Liver (tissue), 9 donors: ENCODE results near the gene KCNQ5. TPM values are rescaled to one million over a fixed set of nuclear protein-coding genes. Genes with fewer than 3 reads are reported as not detected.

Experiments
- DNase-seq: peaks from one replicate; pipeline ENCODE4 v3.0.0-alpha.2; 2017; ENCODE audit warnings: low spot score
- H3K27ac ChIP-seq, 2 donors: one replicate each; pipeline ENCODE4 v1.7.0; 2013; ENCODE audit warnings: inconsistent platforms in 2 of 2, low read length in 2 of 2, control low read depth in 1 of 2, low read depth in 1 of 2, mild to moderate bottlenecking in 1 of 2
- H3K27me3 ChIP-seq, 4 donors: one replicate each; pipeline versions ENCODE4 v1.6.1 to v1.7.0; 2013; ENCODE audit warnings: low read length in 3 of 4, inconsistent platforms in 1 of 4, mild to moderate bottlenecking in 1 of 4, moderate library complexity in 1 of 4; ENCODE audit not compliant: control insufficient read depth in 4 of 4, insufficient read depth in 4 of 4
- H3K36me3 ChIP-seq, 4 donors: one replicate each; pipeline versions ENCODE4 v1.6.1 to v1.7.0; 2013; ENCODE audit warnings: low read length in 3 of 4, mild to moderate bottlenecking in 3 of 4, low read depth in 1 of 4, moderate library complexity in 1 of 4; ENCODE audit not compliant: control insufficient read depth in 4 of 4, insufficient read depth in 3 of 4
- H3K4me1 ChIP-seq, 4 donors: one replicate each; pipeline versions ENCODE4 v1.6.1 to v1.7.0; 2013; ENCODE audit warnings: low read length in 3 of 4, mild to moderate bottlenecking in 3 of 4, moderate library complexity in 1 of 4; ENCODE audit not compliant: control insufficient read depth in 4 of 4, insufficient read depth in 4 of 4
- H3K4me3 ChIP-seq, 3 donors: one replicate each; pipeline versions ENCODE4 v1.6.1 to v1.7.0; 2013; ENCODE audit warnings: low read length in 3 of 3, control low read depth in 1 of 3, low read depth in 1 of 3, mild to moderate bottlenecking in 1 of 3
- H3K9ac ChIP-seq, 2 donors: one replicate each; pipeline ENCODE4 v1.7.0; 2013; ENCODE audit warnings: low read length in 2 of 2, mild to moderate bottlenecking in 2 of 2, moderate library complexity in 2 of 2, control low read depth in 1 of 2, low read depth in 1 of 2
- H3K9me3 ChIP-seq, 4 donors: one replicate each; pipeline versions ENCODE4 v1.6.1 to v1.7.0; 2013; ENCODE audit warnings: low read length in 3 of 4; ENCODE audit not compliant: control insufficient read depth in 4 of 4
- EGR1 ChIP-seq, 2 donors: IDR thresholded peaks; 2 replicates each; pipeline ENCODE4 v1.6.1; 2016 to 2018; ENCODE audit warnings: antibody characterized with exemption in 2 of 2, low read depth in 2 of 2
- FOXA1 ChIP-seq: IDR thresholded peaks from 2 replicates; pipeline ENCODE4 v1.6.1; 2016; ENCODE audit warnings: antibody characterized with exemption
- FOXA2 ChIP-seq: IDR thresholded peaks from 2 replicates; pipeline ENCODE4 v1.6.1; 2016; ENCODE audit warnings: antibody characterized with exemption
- GABPA ChIP-seq, 2 donors: IDR thresholded peaks in 1 of 2; conservative IDR thresholded peaks in 1 of 2; 2 replicates each; pipeline ENCODE4 v1.6.1; 2016; ENCODE audit warnings: antibody characterized with exemption in 2 of 2, mild to moderate bottlenecking in 1 of 2, moderate library complexity in 1 of 2
- HNF4A ChIP-seq, 2 donors: conservative IDR thresholded peaks; 2 replicates each; pipeline ENCODE4 v1.6.1; 2016; ENCODE audit warnings: antibody characterized with exemption in 2 of 2, mild to moderate bottlenecking in 2 of 2
- HNF4G ChIP-seq: IDR thresholded peaks from 2 replicates; pipeline ENCODE4 v1.6.1; 2016; ENCODE audit warnings: antibody characterized with exemption
- JUND ChIP-seq, 2 donors: IDR thresholded peaks; 2 replicates each; pipeline ENCODE4 v1.6.1; 2016; ENCODE audit warnings: antibody characterized with exemption in 2 of 2
- NR2F2 ChIP-seq: IDR thresholded peaks from 2 replicates; pipeline ENCODE4 v1.6.1; 2016; ENCODE audit warnings: antibody characterized with exemption
- RAD21 ChIP-seq, 2 donors: IDR thresholded peaks; 2 replicates each; pipeline ENCODE4 v1.6.1; 2016; ENCODE audit warnings: antibody characterized with exemption in 2 of 2, mild to moderate bottlenecking in 2 of 2
- RXRA ChIP-seq, 2 donors: IDR thresholded peaks; 2 replicates each; pipeline ENCODE4 v1.6.1; 2017 to 2018; ENCODE audit warnings: antibody characterized with exemption in 2 of 2, mild to moderate bottlenecking in 1 of 2
- SP1 ChIP-seq: IDR thresholded peaks from 2 replicates; pipeline ENCODE4 v1.6.1; 2018; ENCODE audit warnings: antibody characterized with exemption, mild to moderate bottlenecking
- TAF1 ChIP-seq: conservative IDR thresholded peaks from 2 replicates; pipeline ENCODE4 v1.6.1; 2016; ENCODE audit warnings: antibody characterized with exemption, mild to moderate bottlenecking
- WGBS: extraction: QIAGEN DNeasy Blood & Tissue Kit; methylation state at CpG from one replicate; pipeline ENCODE4 v1.1.7; 2013; 5-methylcytosine and 5-hydroxymethylcytosine counted together
- polyA plus RNA-seq, 2 donors: library from polyadenylated mRNA; stranded (reverse) in 1 of 2; unstranded in 1 of 2; fragments of 200-250 nt in 1 of 2; fragments of >200 nt in 1 of 2; fragmentation: Nextera tagmentation in 1 of 2; extraction: Ambion mirVana in 1 of 2; gene quantifications; one replicate each; pipeline versions ENCODE4 v1.2.1 to v1.2.3, GENCODE V29; 2013 to 2015
- total RNA-seq, 2 donors: library from RNA; depleted of rRNA; stranded (reverse); fragments of >200 nt; gene quantifications; one replicate each; pipeline ENCODE4 v1.2.3, GENCODE V29; 2014
- TF ChIP-seq, protein P1 (sequence below): IDR thresholded peaks from 2 replicates; pipeline ENCODE4 v1.6.1; 2016; ENCODE audit warnings: antibody characterized with exemption
- TF ChIP-seq, protein P2 (sequence below): IDR thresholded peaks from 2 replicates; pipeline ENCODE4 v1.6.1; 2016; ENCODE audit warnings: antibody characterized with exemption
- TF ChIP-seq, protein P3 (sequence below): fragments of 150-350 bp; IDR thresholded peaks from 2 replicates; pipeline ENCODE4 v1.5.1; 2017; ENCODE audit warnings: improper control_type of control experiment, low read depth, low read length; ENCODE audit not compliant: missing input control
- TF ChIP-seq, protein P4 (sequence below): IDR thresholded peaks from 2 replicates; pipeline ENCODE4 v1.6.1; 2016; ENCODE audit warnings: antibody characterized with exemption, mild to moderate bottlenecking
- donor health status: healthy.
- donor health status: healthy.
- donor health status: healthy.
- donor health status: healthy.
- donor health status: healthy.

The KCNQ5 gene
- total and polyA plus RNA-seq, 4 donors: 0.02 to 1.1 (median 0.15) TPM

DNA sequence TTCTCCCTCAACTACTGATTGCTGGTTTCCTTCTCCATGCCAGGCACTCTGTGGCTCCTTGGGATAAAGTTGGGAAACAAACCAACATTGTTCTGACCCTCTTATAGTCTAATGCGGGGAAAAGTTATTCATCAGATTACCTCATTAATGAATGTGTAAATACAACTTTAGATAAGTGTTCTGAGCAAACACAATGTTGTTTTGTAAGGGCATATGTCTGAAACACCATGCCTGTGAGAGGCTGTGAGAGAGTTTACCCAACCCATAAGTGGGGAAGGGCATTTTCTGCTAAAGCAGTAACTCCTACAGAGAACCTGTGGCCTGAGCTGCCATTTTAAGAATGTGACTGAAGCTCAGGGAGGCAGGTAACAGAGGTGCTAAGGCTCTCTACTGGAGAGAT lies 319.9 kb downstream of the KCNQ5 start:
- DNase-seq: no peak
- Histone ChIP-seq H3K36me3 (no peaks in the 10 kb centered on the region), H3K27ac (no peak overlapping the region), H3K9ac (no peak overlapping the region), H3K27me3 (peaks cover 0 to 2% (median 0%) of the 10 kb centered on the region in 4 donors), H3K4me1 (no peaks in the 10 kb centered on the region), H3K9me3 (no peaks in the 10 kb centered on the region), H3K4me3 (no peak overlapping the region)
- WGBS: 41% methylated on average over 1 of the region's 1 CpG
- TF ChIP-seq HNF4A (conservative IDR thresholded peaks at IDR 0.05): no peak
- TF ChIP-seq EGR1 (IDR thresholded peaks at IDR 0.05; ENCODE audit: low read depth in 2 of 2): no peak
- TF ChIP-seq HNF4G: no peak
- TF ChIP-seq GABPA (IDR thresholded peaks at IDR 0.05 in 1 of 2, conservative IDR thresholded peaks at IDR 0.05 in 1 of 2): no peak

DNA sequence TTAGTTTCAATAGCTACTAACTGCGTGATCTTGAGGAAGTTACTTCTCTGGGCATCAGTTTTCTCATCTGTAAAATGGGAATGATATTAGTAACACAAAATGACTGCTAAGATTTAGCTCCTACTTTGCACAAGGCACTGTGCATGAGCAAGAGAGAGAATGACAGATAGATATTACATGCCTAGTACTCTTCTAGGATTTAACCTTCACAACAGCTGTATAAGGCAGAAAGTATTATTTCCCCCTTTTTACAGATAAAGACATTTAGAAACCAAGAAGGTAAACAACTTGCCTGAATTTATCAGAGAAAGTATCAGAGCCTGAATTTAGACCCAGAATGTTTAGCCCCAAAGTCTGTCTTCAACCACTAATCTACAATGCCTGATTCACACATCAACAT lies 321.8 kb downstream of the KCNQ5 start:
- no peaks in the 10 kb centered on the region for H3K4me1 ChIP-seq
- whole genome bisulfite sequencing: 80% methylated on average over 1 of the region's 1 CpG
- peaks cover 0 to 2% (median 0%) of the 10 kb centered on the region in 4 donors for H3K27me3 ChIP-seq
- no peak overlapping the region for H3K4me3 ChIP-seq
- H3K27ac ChIP-seq: no peak overlapping the region
- no peaks in the 10 kb centered on the region for H3K36me3 ChIP-seq
- H3K9me3 ChIP-seq: no peaks in the 10 kb centered on the region
- no peak overlapping the region for H3K9ac ChIP-seq
- DNase-seq: no peak
- no peak for TF ChIP-seq HNF4G
- TF ChIP-seq, protein P1, sequence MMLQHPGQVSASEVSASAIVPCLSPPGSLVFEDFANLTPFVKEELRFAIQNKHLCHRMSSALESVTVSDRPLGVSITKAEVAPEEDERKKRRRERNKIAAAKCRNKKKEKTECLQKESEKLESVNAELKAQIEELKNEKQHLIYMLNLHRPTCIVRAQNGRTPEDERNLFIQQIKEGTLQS: no peak
- no peak for TF ChIP-seq FOXA1
- TF ChIP-seq, protein P2, sequence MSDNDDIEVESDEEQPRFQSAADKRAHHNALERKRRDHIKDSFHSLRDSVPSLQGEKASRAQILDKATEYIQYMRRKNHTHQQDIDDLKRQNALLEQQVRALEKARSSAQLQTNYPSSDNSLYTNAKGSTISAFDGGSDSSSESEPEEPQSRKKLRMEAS: no peak
- TF ChIP-seq HNF4A (conservative IDR thresholded peaks at IDR 0.05): no peak
- no peak for TF ChIP-seq NR2F2
- TF ChIP-seq JUND (IDR thresholded peaks at IDR 0.05): no peak

DNA sequence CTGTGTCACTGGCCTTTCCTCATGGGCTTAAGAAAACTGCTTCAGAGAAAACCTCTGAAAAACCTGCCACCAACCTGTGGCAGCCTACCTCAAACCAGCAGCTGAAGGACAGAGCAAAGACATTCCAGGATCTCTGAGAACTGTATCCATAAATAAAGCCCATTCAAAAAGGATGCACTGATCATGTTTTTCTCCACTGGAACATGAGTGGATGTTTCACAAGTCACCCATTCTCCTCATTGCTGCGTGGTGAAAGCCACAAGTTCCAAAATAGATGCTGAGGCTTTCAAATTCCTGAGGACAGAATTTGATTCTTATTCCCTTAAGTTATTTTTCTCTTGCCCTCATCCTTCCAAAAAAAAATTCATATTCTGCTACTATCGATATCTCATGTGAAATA lies 322.8 kb downstream of the KCNQ5 start:
- Histone ChIP-seq H3K9me3 (no peaks in the 10 kb centered on the region), H3K9ac (no peak overlapping the region), H3K36me3 (no peaks in the 10 kb centered on the region), H3K4me3 (no peak overlapping the region), H3K27ac (no peak overlapping the region), H3K4me1 (no peaks in the 10 kb centered on the region), H3K27me3 (peaks cover 0 to 2% (median 0%) of the 10 kb centered on the region in 4 donors)
- no peak for TF ChIP-seq SP1
- no peak for TF ChIP-seq FOXA2
- TF ChIP-seq GABPA (IDR thresholded peaks at IDR 0.05 in 1 of 2, conservative IDR thresholded peaks at IDR 0.05 in 1 of 2): no peak
- TF ChIP-seq HNF4A (conservative IDR thresholded peaks at IDR 0.05): no peak
- no peak for TF ChIP-seq RAD21 (IDR thresholded peaks at IDR 0.05)
- no peak for TF ChIP-seq NR2F2
- no peak for DNase-seq
- 78% methylated on average over 2 of the region's 2 CpGs for WGBS

DNA sequence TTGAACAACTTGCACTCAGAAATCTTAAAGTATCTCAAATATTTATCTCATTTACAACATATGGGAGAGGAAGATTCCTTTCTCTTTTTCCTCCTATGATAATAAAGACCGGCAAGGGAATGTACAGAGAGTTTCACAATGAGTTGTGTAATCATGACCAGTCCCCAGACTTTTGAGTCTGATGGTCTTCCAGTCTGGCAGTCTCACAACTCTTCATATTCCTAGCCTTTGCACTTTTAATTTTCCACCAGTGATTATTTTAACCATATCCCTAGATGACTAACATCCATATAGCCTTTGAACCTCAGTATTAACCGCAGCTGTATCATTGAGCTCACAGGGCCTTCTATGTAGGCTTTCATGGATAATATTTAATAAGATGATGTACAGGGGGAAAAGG lies 324.9 kb downstream of the KCNQ5 start:
- Histone ChIP-seq H3K9me3 (no peaks in the 10 kb centered on the region), H3K27me3 (no peaks in the 10 kb centered on the region), H3K36me3 (no peaks in the 10 kb centered on the region), H3K9ac (no peak overlapping the region), H3K4me3 (no peak overlapping the region), H3K4me1 (no peaks in the 10 kb centered on the region), H3K27ac (no peak overlapping the region)
- DNase-seq: no peak
- WGBS: 62% methylated on average over 2 of the region's 2 CpGs
- no peak for TF ChIP-seq SP1
- TF ChIP-seq, protein P3, sequence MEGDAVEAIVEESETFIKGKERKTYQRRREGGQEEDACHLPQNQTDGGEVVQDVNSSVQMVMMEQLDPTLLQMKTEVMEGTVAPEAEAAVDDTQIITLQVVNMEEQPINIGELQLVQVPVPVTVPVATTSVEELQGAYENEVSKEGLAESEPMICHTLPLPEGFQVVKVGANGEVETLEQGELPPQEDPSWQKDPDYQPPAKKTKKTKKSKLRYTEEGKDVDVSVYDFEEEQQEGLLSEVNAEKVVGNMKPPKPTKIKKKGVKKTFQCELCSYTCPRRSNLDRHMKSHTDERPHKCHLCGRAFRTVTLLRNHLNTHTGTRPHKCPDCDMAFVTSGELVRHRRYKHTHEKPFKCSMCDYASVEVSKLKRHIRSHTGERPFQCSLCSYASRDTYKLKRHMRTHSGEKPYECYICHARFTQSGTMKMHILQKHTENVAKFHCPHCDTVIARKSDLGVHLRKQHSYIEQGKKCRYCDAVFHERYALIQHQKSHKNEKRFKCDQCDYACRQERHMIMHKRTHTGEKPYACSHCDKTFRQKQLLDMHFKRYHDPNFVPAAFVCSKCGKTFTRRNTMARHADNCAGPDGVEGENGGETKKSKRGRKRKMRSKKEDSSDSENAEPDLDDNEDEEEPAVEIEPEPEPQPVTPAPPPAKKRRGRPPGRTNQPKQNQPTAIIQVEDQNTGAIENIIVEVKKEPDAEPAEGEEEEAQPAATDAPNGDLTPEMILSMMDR: no peak
- no peak for TF ChIP-seq TAF1
- TF ChIP-seq NR2F2: no peak
- TF ChIP-seq, protein P4, sequence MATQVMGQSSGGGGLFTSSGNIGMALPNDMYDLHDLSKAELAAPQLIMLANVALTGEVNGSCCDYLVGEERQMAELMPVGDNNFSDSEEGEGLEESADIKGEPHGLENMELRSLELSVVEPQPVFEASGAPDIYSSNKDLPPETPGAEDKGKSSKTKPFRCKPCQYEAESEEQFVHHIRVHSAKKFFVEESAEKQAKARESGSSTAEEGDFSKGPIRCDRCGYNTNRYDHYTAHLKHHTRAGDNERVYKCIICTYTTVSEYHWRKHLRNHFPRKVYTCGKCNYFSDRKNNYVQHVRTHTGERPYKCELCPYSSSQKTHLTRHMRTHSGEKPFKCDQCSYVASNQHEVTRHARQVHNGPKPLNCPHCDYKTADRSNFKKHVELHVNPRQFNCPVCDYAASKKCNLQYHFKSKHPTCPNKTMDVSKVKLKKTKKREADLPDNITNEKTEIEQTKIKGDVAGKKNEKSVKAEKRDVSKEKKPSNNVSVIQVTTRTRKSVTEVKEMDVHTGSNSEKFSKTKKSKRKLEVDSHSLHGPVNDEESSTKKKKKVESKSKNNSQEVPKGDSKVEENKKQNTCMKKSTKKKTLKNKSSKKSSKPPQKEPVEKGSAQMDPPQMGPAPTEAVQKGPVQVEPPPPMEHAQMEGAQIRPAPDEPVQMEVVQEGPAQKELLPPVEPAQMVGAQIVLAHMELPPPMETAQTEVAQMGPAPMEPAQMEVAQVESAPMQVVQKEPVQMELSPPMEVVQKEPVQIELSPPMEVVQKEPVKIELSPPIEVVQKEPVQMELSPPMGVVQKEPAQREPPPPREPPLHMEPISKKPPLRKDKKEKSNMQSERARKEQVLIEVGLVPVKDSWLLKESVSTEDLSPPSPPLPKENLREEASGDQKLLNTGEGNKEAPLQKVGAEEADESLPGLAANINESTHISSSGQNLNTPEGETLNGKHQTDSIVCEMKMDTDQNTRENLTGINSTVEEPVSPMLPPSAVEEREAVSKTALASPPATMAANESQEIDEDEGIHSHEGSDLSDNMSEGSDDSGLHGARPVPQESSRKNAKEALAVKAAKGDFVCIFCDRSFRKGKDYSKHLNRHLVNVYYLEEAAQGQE: no peak
- TF ChIP-seq, protein P1: no peak
- TF ChIP-seq JUND (IDR thresholded peaks at IDR 0.05): no peak
- TF ChIP-seq FOXA1: no peak
- no peak for TF ChIP-seq EGR1 (IDR thresholded peaks at IDR 0.05; ENCODE audit: low read depth in 2 of 2)
- TF ChIP-seq FOXA2: no peak
- no peak for TF ChIP-seq GABPA (IDR thresholded peaks at IDR 0.05 in 1 of 2, conservative IDR thresholded peaks at IDR 0.05 in 1 of 2)
- TF ChIP-seq RXRA (IDR thresholded peaks at IDR 0.05): no peak
- TF ChIP-seq, protein P2: no peak
- no peak for TF ChIP-seq HNF4G
- TF ChIP-seq HNF4A (conservative IDR thresholded peaks at IDR 0.05): no peak
- no peak for TF ChIP-seq RAD21 (IDR thresholded peaks at IDR 0.05)
